Upper lobe of left lung (tissue), 6 donors: ENCODE results near the gene CDCA4. TPM values are rescaled to one million over a fixed set of nuclear protein-coding genes. Genes with fewer than 3 reads are reported as not detected.
A peak's percentile ranks its signal among the peaks of the same experiment; 100 is the strongest.

Source experiments
- ATAC-seq, 2 donors: fragments of 200-7000 bp; cut with Tn5 transposase; one replicate each; pipeline ENCODE4 v1.9.1; 2022; ENCODE audit warnings: mild to moderate bottlenecking in 2 of 2, moderate library complexity in 2 of 2; ENCODE audit not compliant: low FRiP score in 2 of 2
- DNase-seq, 2 donors: peaks; one replicate each; pipeline ENCODE4 v3.0.0-alpha.2; 2019 to 2020
- H3K27ac ChIP-seq, 4 donors: fragments of 200-600 bp; sonication (generic); one replicate each; pipeline ENCODE4 v1.5.1; 2016 to 2019
- H3K27me3 ChIP-seq, 4 donors: fragments of 200-600 bp; sonication (generic); one replicate each; pipeline ENCODE4 v1.5.1; 2017 to 2019
- H3K36me3 ChIP-seq, 4 donors: fragments of 200-600 bp; sonication (generic); one replicate each; pipeline ENCODE4 v1.5.1; 2016 to 2019
- H3K4me1 ChIP-seq, 4 donors: fragments of 200-600 bp; sonication (generic); one replicate each; pipeline ENCODE4 v1.5.1; 2018 to 2019
- H3K4me3 ChIP-seq, 4 donors: fragments of 200-600 bp; sonication (generic); one replicate each; pipeline ENCODE4 v1.5.1; 2017 to 2019; ENCODE audit warnings: mild to moderate bottlenecking in 2 of 4, moderate library complexity in 1 of 4
- H3K9me3 ChIP-seq, 4 donors: fragments of 200-600 bp; sonication (generic); one replicate each; pipeline ENCODE4 v1.5.1; 2018 to 2019
- EP300 ChIP-seq, 4 donors: sonication (generic); formaldehyde crosslinking; IDR thresholded peaks; one replicate each; pipeline ENCODE4 v1.5.1; 2017; ENCODE audit warnings: antibody characterized with exemption in 4 of 4, control low read depth in 2 of 4
- POLR2A ChIP-seq, 4 donors: fragments of 450-650 bp; IDR thresholded peaks; one replicate each; pipeline ENCODE4 v1.5.1; 2016 to 2017; ENCODE audit warnings: antibody characterized with exemption in 4 of 4, mild to moderate bottlenecking in 2 of 4
- POLR2AphosphoS5 ChIP-seq, 2 donors: sonication (generic); formaldehyde crosslinking; IDR thresholded peaks; one replicate each; pipeline ENCODE4 v1.5.1; 2017; ENCODE audit warnings: antibody characterized with exemption in 2 of 2
- WGBS, 2 donors: methylation state at CpG; one replicate each; pipeline ENCODE4 v1.1.5; 2017 to 2018; 5-methylcytosine and 5-hydroxymethylcytosine counted together
- total RNA-seq, 6 donors: library from RNA; depleted of rRNA in 4 of 6; stranded (reverse); fragments of >200 nt in 4 of 6; gene quantifications; one replicate each; pipeline versions ENCODE4 v1.1.0 to v1.2.1, GENCODE V29; 2016 to 2021
- TF ChIP-seq, protein P1 (sequence below), 6 experiments: fragments of 450-650 bp in 4 of 6; fragments of 200-600 bp in 2 of 6; sonication (generic) in 2 of 6; IDR thresholded peaks; one replicate each; pipeline ENCODE4 v1.5.1; 2016 to 2019; ENCODE audit warnings: antibody characterized with exemption in 6 of 6
- donor health status: DM: no; HTN: no; CAD: no; lungs with moderate emphysema.
- donor health status: DM: no; HTN: yes; CAD: no; lungs with severe emphysema.

CDCA4 gene
- total RNA-seq, 6 donors from 2014 or later = 0.89 to 10.3 (median 6.6) TPM

DNA sequence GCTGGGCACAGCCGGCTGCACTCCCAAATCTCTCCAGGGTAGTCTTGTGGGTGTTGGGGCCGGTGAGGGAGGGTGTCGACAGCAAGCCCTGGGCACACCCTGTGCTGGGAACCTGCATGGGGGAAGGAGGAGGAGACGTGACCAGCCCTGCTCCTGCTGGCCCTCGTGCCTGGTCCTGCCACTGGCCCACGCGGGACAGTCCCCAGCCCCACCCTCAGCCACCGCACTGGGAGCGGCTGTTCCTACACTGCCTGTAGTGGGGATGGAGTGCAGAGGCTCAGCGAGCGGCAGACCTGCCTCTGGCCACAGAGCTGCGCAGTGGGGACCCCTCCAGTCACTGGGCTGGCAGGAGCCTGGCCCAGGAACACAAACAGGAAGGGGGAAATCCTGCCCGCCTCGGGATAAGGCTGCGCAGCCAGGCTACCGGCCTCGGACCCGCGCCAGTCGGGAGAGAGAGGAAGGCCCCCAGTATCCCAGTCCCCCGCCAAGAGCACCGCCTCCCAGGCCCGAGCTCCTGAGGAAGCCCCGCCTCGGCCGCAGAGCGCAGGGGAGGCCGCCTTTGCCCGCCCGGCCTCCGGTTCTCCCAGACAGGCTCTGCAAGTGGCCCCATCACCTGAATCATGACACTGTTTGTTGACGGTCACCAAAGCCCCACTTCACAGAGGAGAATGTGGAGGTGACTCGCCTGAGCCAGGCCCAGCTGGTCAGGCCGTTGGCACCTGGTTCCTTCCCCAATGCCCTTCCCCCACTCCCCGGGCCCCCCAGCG is 53.3 kb downstream of the CDCA4 start:
- H3K27ac ChIP-seq = peak overlapping the region; percentile 38 to 75 (median 74)
- DNase-seq (peak; percentile 81 to 88), ATAC-seq (peak; percentile 24 to 60)

GRCh38 chr14:104966981-104967385 is 53.9 kb downstream of the CDCA4 start:
- ATAC-seq (peak in 1 of 2 donors; percentile 1), DNase-seq (peak; percentile 48 to 77)
- Histone ChIP-seq H3K4me3 (peak overlapping the region in 3 of 4 donors; percentile 20 to 41 (median 40)), H3K27ac (peak overlapping the region; percentile 38 to 75 (median 74)), H3K27me3 (no peaks in the 10 kb centered on the region), H3K4me1 (peaks cover 39 to 42% (median 40%) of the 10 kb centered on the region in 4 donors), H3K9me3 (no peaks in the 10 kb centered on the region), H3K36me3 (no peaks in the 10 kb centered on the region)
- 21 to 26% methylated on average over 4 to 7 of the region's 8 CpGs for WGBS, 2 donors
- TF ChIP-seq POLR2A (IDR thresholded peaks at IDR 0.05) (no peak), EP300 (IDR thresholded peaks at IDR 0.05) (peak in 1 of 4 donors; percentile 12), POLR2AphosphoS5 (IDR thresholded peaks at IDR 0.05) (no peak)
- TF ChIP-seq, protein P1, sequence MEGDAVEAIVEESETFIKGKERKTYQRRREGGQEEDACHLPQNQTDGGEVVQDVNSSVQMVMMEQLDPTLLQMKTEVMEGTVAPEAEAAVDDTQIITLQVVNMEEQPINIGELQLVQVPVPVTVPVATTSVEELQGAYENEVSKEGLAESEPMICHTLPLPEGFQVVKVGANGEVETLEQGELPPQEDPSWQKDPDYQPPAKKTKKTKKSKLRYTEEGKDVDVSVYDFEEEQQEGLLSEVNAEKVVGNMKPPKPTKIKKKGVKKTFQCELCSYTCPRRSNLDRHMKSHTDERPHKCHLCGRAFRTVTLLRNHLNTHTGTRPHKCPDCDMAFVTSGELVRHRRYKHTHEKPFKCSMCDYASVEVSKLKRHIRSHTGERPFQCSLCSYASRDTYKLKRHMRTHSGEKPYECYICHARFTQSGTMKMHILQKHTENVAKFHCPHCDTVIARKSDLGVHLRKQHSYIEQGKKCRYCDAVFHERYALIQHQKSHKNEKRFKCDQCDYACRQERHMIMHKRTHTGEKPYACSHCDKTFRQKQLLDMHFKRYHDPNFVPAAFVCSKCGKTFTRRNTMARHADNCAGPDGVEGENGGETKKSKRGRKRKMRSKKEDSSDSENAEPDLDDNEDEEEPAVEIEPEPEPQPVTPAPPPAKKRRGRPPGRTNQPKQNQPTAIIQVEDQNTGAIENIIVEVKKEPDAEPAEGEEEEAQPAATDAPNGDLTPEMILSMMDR (IDR thresholded peaks at IDR 0.05) = no peak

More for the DNA sequence above, 53.3 kb downstream of the CDCA4 start:
- TF ChIP-seq POLR2A (IDR thresholded peaks at IDR 0.05) (peak in 1 of 4 donors; percentile 46), POLR2AphosphoS5 (IDR thresholded peaks at IDR 0.05) (peak in 1 of 2 donors; percentile 38), EP300 (IDR thresholded peaks at IDR 0.05) (no peak)
- TF ChIP-seq, protein P1 (IDR thresholded peaks at IDR 0.05) = peak in 1 of 6 experiments; percentile 10
- no peaks in the 10 kb centered on the region for H3K27me3 ChIP-seq
- 0 to 1% methylated on average over 11 to 25 of the region's 36 CpGs for WGBS, 2 donors
- H3K9me3 ChIP-seq = no peaks in the 10 kb centered on the region
- no peaks in the 10 kb centered on the region for H3K36me3 ChIP-seq
- peaks cover 45 to 48% (median 46%) of the 10 kb centered on the region in 4 donors for H3K4me1 ChIP-seq
- peak overlapping the region in 3 of 4 donors; percentile 20 to 41 (median 40) for H3K4me3 ChIP-seq

DNA sequence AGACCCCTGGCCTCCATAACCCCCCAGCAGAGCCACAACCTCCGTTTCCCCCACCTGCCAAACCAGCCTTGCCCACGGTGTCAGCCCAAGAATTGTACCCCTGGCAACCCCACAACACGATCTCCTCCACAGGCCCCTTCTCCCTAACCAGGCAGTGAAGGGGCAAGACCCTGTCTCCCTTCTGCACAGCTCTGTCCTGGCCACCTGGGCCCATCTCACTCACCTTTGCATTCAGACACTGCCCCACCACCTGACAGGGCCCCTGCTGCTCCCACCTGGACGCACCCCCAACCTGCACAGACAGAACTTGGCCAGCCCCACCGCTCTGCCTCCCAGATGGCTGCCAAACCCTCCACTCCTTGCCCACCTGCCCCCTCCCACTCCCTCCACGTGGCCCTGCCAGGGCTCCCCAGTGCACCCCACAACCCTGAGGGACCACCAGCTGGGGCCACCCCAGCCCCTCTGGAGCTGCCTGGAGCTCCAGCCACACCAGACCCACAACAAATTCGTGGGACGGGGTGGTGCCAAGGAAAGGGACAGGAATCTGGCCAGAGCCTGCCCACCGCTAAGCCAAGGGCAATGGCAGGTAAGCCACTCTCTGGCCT is 54.5 kb downstream of the CDCA4 start:
- WGBS, 2 donors = 86 to 88% methylated on average over 9 of the region's 9 CpGs
- Histone ChIP-seq H3K4me1 (peaks cover 34 to 35% (median 34%) of the 10 kb centered on the region in 4 donors), H3K27ac (peak overlapping the region in 3 of 4 donors; percentile 74 to 75 (median 74)), H3K36me3 (no peaks in the 10 kb centered on the region), H3K27me3 (no peaks in the 10 kb centered on the region), H3K9me3 (no peaks in the 10 kb centered on the region), H3K4me3 (no peak overlapping the region)
- no peak for ATAC-seq
- TF ChIP-seq POLR2A (IDR thresholded peaks at IDR 0.05) (no peak), POLR2AphosphoS5 (IDR thresholded peaks at IDR 0.05) (no peak), EP300 (IDR thresholded peaks at IDR 0.05) (no peak)
- TF ChIP-seq, protein P1 (IDR thresholded peaks at IDR 0.05) = no peak
- DNase-seq = peak in 1 of 2 donors; percentile 56

DNA sequence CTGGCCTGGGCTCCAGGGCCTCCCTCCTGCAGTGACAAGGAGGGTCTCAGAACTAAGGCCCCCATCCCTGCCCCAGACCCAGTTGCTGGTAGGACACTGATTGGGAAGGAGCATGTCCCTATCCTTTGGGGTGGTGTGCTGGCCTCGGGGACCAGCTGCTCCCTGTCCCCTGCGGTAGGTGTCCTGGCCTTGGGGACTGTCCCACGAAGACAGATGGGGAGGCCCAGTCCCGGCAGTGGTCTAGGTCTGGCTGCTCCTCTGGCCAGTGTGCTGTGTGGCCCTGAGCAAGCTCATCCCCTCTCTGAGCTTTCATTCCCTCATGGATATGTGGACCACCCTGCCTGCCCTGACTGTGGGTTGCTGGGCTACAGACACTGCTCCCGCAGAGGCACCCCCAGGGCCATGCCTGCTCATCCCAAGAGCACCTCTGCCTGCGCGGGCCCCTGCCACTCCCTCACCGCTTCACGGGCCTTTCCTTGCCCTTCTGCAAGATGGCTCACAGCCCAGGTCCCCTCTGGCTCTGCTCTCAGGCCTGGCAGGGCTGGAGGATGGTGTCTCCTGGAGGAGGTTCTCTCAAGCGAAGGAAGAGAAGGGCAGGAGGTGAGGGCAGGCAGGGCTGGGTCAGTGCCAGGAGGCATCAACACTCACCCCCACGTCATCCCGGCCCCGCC is 55.2 kb downstream of the CDCA4 start:
- Histone ChIP-seq H3K27me3 (no peaks in the 10 kb centered on the region), H3K4me1 (peaks cover 28 to 31% (median 29%) of the 10 kb centered on the region in 4 donors), H3K36me3 (no peaks in the 10 kb centered on the region), H3K9me3 (no peaks in the 10 kb centered on the region), H3K4me3 (no peak overlapping the region), H3K27ac (peak overlapping the region in 1 of 4 donors; percentile 27)
- peak in 1 of 2 donors; percentile 54 for DNase-seq
- WGBS, 2 donors = 80 to 84% methylated on average over 1 to 12 of the region's 13 CpGs
- no peak for ATAC-seq
- TF ChIP-seq POLR2A (IDR thresholded peaks at IDR 0.05) (no peak), POLR2AphosphoS5 (IDR thresholded peaks at IDR 0.05) (no peak), EP300 (IDR thresholded peaks at IDR 0.05) (no peak)
- TF ChIP-seq, protein P1 (IDR thresholded peaks at IDR 0.05) = no peak
